Sigmoid colon (tissue), 4 donors: ENCODE measurements around the gene ICE2.

Experiments used
- EP300 ChIP-seq, 4 donors: sonication (generic); formaldehyde crosslinking; IDR thresholded peaks; one replicate each; pipeline ENCODE4 v1.6.1; 2017; ENCODE audit warnings: antibody characterized with exemption in 4 of 4
- POLR2A ChIP-seq, 2 donors: fragments of 450-650 bp; IDR thresholded peaks; one replicate each; pipeline ENCODE4 v1.6.1; 2016; ENCODE audit warnings: antibody characterized with exemption in 2 of 2, mild to moderate bottlenecking in 2 of 2, moderate library complexity in 2 of 2
- POLR2AphosphoS5 ChIP-seq, 4 donors: sonication (generic); formaldehyde crosslinking; IDR thresholded peaks; one replicate each; pipeline ENCODE4 v1.6.1; 2017; ENCODE audit warnings: antibody characterized with exemption in 4 of 4
- TF ChIP-seq, protein P1 (sequence below), 4 experiments: fragments of 450-650 bp in 3 of 4; fragments of 200-600 bp in 1 of 4; IDR thresholded peaks; one replicate each; pipeline ENCODE4 v1.5.1; 2016 to 2019; ENCODE audit warnings: antibody characterized with exemption in 4 of 4, mild to moderate bottlenecking in 3 of 4, moderate library complexity in 2 of 4

DNA sequence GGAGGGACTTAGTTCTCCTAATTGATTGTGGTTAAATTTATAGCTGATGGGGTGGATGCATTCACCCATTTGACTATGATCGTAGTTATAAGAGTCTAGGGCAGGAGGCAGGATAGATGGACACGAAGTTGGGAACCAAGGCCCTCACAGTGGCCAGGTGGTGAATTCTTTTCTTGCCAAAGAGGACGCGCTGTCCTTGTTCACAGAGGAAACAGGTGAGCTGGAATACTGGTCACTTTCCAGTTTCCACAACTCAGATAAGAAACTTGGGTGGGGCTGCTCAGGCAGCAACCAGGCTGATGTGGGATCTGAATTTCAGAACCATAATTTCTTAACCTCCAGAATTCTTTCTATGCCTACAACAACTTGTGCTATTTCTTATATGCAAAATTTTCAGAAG is 34.0 kb upstream of the ICE2 start:
- TF ChIP-seq, protein P1, sequence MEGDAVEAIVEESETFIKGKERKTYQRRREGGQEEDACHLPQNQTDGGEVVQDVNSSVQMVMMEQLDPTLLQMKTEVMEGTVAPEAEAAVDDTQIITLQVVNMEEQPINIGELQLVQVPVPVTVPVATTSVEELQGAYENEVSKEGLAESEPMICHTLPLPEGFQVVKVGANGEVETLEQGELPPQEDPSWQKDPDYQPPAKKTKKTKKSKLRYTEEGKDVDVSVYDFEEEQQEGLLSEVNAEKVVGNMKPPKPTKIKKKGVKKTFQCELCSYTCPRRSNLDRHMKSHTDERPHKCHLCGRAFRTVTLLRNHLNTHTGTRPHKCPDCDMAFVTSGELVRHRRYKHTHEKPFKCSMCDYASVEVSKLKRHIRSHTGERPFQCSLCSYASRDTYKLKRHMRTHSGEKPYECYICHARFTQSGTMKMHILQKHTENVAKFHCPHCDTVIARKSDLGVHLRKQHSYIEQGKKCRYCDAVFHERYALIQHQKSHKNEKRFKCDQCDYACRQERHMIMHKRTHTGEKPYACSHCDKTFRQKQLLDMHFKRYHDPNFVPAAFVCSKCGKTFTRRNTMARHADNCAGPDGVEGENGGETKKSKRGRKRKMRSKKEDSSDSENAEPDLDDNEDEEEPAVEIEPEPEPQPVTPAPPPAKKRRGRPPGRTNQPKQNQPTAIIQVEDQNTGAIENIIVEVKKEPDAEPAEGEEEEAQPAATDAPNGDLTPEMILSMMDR (IDR thresholded peaks at IDR 0.05): no peak
- no peak for TF ChIP-seq POLR2A (IDR thresholded peaks at IDR 0.05)
- no peak for TF ChIP-seq POLR2AphosphoS5 (IDR thresholded peaks at IDR 0.05)
- TF ChIP-seq EP300 (IDR thresholded peaks at IDR 0.05): no peak
